HepG2 (cell line): Measurements from ENCODE around the gene ZNF652. TPM values are rescaled to one million over a fixed set of nuclear protein-coding genes. Genes with fewer than 3 reads are reported as not detected.

Experiments
- ATAC-seq: fragments of 200-7000 bp; cut with Tn5 transposase; 3 replicates; pipeline ENCODE4 v1.9.1; 2020; ENCODE audit warnings: mild to moderate bottlenecking, moderate library complexity
- BruUV-seq: library from RNA; stranded (reverse); fragments of 400-500 nt; replicated peaks from 2 replicates; lab custom pipeline; 2021; lab: Mats Ljungman, UMichigan
- CTCF ChIA-PET: fragments of 300-600 bp; formaldehyde crosslinking; extraction: SDS; loops from one replicate; lab custom pipeline; 2021; ENCODE audit warnings: low total read pairs, inconsistent platforms, low intra/inter-chr PET ratio; lab: Yijun Ruan, JAX
- POLR2A ChIA-PET: fragments of 350-600 bp; sonication (Branson Sonifier 250); formaldehyde crosslinking; loops from one replicate; lab custom pipeline; 2020; ENCODE audit warnings: antibody characterized with exemption, inconsistent platforms; lab: Yijun Ruan, JAX
- DNase-seq: peaks from one replicate; pipeline ENCODE4 v3.0.0-alpha.2; 2015; ENCODE audit warnings: low spot score
- FAIRE-seq: peaks from 3 replicates; lab custom pipeline; 2011; peaks lifted over from hg19 to GRCh38; lab: Jason Lieb, UNC
- H2AFZ ChIP-seq: one replicate; pipeline ENCODE4 v1.6.1; 2011; ENCODE audit warnings: low read length, inconsistent platforms
- H3K27ac ChIP-seq: fragments of 300-600 bp; 3 replicates; pipeline ENCODE4 v1.8.0; 2011; ENCODE audit warnings: mixed run types, mild to moderate bottlenecking, mixed read lengths, low read length, inconsistent platforms; ENCODE audit not compliant: insufficient read depth; ENCODE audit errors: extremely low read length
- H3K27me3 ChIP-seq, 2 experiments: fragments of 200-600 bp in 1 of 2; 2 replicates in 1 of 2; 3 replicates in 1 of 2; pipeline versions ENCODE4 v1.6.0 to v1.8.0; 2011; ENCODE audit warnings: low read length in 2 of 2, mild to moderate bottlenecking in 2 of 2, moderate library complexity in 2 of 2, inconsistent platforms in 1 of 2; ENCODE audit not compliant: insufficient read depth in 2 of 2, control insufficient read depth in 1 of 2
- H3K36me3 ChIP-seq, 2 experiments: fragments of 200-600 bp in 1 of 2; replicated peaks in 1 of 2; 2 replicates in 1 of 2; 3 replicates in 1 of 2; pipeline versions ENCODE4 v1.5.1 to v1.8.0; 2011; ENCODE audit warnings: low read length in 2 of 2, inconsistent platforms in 1 of 2; ENCODE audit not compliant: insufficient read depth in 2 of 2, control insufficient read depth in 1 of 2
- H3K4me1 ChIP-seq: 2 replicates; pipeline ENCODE4 v1.5.1; 2012; ENCODE audit warnings: low read length, inconsistent platforms; ENCODE audit not compliant: insufficient read depth
- H3K4me2 ChIP-seq: 2 replicates; pipeline ENCODE4 v1.6.0; 2011; ENCODE audit warnings: low read depth, low read length, inconsistent platforms
- H3K4me3 ChIP-seq, 3 experiments: fragments of 200-600 bp in 1 of 3; sonication (generic), shearing (Covaris generic) in 1 of 3; replicated peaks in 1 of 3; 2 replicates each; pipeline ENCODE4 v1.5.1; 2011 to 2016; ENCODE audit warnings: low read length in 3 of 3, inconsistent platforms in 2 of 3, low read depth in 2 of 3, mild to moderate bottlenecking in 2 of 3, control low read depth in 1 of 3, mixed read lengths in 1 of 3; ENCODE audit not compliant: insufficient read depth in 1 of 3
- H3K79me2 ChIP-seq: one replicate; pipeline ENCODE4 v1.6.1; 2011; ENCODE audit warnings: low read length, inconsistent platforms; ENCODE audit not compliant: insufficient read depth
- H3K9ac ChIP-seq: 2 replicates; pipeline ENCODE4 v1.6.0; 2011; ENCODE audit warnings: mild to moderate bottlenecking, low read depth, low read length, inconsistent platforms; ENCODE audit not compliant: insufficient read depth
- H3K9me3 ChIP-seq: 2 replicates; pipeline ENCODE4 v1.5.1; 2012; ENCODE audit warnings: mild to moderate bottlenecking, low read length
- H4K20me1 ChIP-seq: 2 replicates; pipeline ENCODE4 v1.6.0; 2011; ENCODE audit warnings: inconsistent platforms, mild to moderate bottlenecking, low read length, moderate library complexity; ENCODE audit not compliant: insufficient read depth
- AFF4 ChIP-seq: sonication (generic); formaldehyde crosslinking; IDR thresholded peaks from 2 replicates; pipeline ENCODE4 v1.4.0; 2020; ENCODE audit warnings: missing genetic modification reagents
- AGO2 ChIP-seq: fragments of 200-400 bp; formaldehyde crosslinking; optimal IDR thresholded peaks from 2 replicates; pipeline ENCODE3; 2017; ENCODE audit warnings: mild to moderate bottlenecking, low read depth, low read length, moderate library complexity
- ATF1 ChIP-seq: IDR thresholded peaks from 2 replicates; pipeline ENCODE4 v1.6.1; 2016; ENCODE audit warnings: mild to moderate bottlenecking, control low read depth
- ATF6 ChIP-seq: sonication (generic); formaldehyde crosslinking; conservative IDR thresholded peaks from 2 replicates; pipeline ENCODE4 v1.4.0; 2020; ENCODE audit warnings: missing genetic modification reagents
- CENPBD1 ChIP-seq: sonication (generic); formaldehyde crosslinking; IDR thresholded peaks from 2 replicates; pipeline ENCODE4 v1.8.0; 2022; ENCODE audit warnings: missing genetic modification reagents, low read depth, mild to moderate bottlenecking, borderline replicate concordance
- CENPT ChIP-seq: sonication (generic); formaldehyde crosslinking; IDR thresholded peaks from 2 replicates; pipeline ENCODE4 v1.8.0; 2022; ENCODE audit warnings: low read depth, mild to moderate bottlenecking, moderate library complexity, missing genetic modification reagents
- CSRNP2 ChIP-seq: sonication (generic); formaldehyde crosslinking; conservative IDR thresholded peaks from 2 replicates; pipeline ENCODE4 v1.8.0; 2022; ENCODE audit warnings: low read depth, missing genetic modification reagents
- FOXO1 ChIP-seq: sonication (generic); formaldehyde crosslinking; IDR thresholded peaks from 2 replicates; pipeline ENCODE4 v1.4.0; 2020; ENCODE audit warnings: missing genetic modification reagents
- GZF1 ChIP-seq: sonication (generic); formaldehyde crosslinking; IDR thresholded peaks from 2 replicates; pipeline ENCODE4 v1.5.1; 2020; ENCODE audit warnings: mild to moderate bottlenecking, missing genetic modification reagents
- NCOA5 ChIP-seq: sonication (generic); formaldehyde crosslinking; IDR thresholded peaks from 2 replicates; pipeline ENCODE4 v1.4.0; 2020; ENCODE audit warnings: missing genetic modification reagents
- RAD51 ChIP-seq: fragments of 450-650 bp; IDR thresholded peaks from 2 replicates; pipeline ENCODE4 v1.6.1; 2016; ENCODE audit warnings: borderline replicate concordance
- RFXANK ChIP-seq: IDR thresholded peaks from 2 replicates; pipeline ENCODE4 v1.6.1; 2016
- TIGD3 ChIP-seq: sonication (generic); formaldehyde crosslinking; IDR thresholded peaks from 2 replicates; pipeline ENCODE4 v1.5.1; 2020; ENCODE audit warnings: mild to moderate bottlenecking, missing genetic modification reagents, borderline replicate concordance
- ZBTB7A ChIP-seq: sonication (generic); formaldehyde crosslinking; IDR thresholded peaks from 2 replicates; pipeline ENCODE4 v1.8.0; 2022; ENCODE audit warnings: mild to moderate bottlenecking, missing genetic modification reagents
- ZNF260 ChIP-seq: sonication (generic); formaldehyde crosslinking; IDR thresholded peaks from 2 replicates; pipeline ENCODE4 v1.4.0; 2020; ENCODE audit warnings: missing genetic modification reagents, low read depth, mild to moderate bottlenecking, borderline replicate concordance
- ZNF773 ChIP-seq: sonication (generic); formaldehyde crosslinking; IDR thresholded peaks from 2 replicates; pipeline ENCODE4 v1.4.0; 2020; ENCODE audit warnings: missing genetic modification reagents, borderline replicate concordance
- WGBS: methylation state at CpG from one replicate; pipeline ENCODE4 v1.1.6; 2017; ENCODE audit warnings: low lambda C conversion rate; 5-methylcytosine and 5-hydroxymethylcytosine counted together
- in situ Hi-C: cut with HindIII; loops from 2 replicates; pipeline ENCODE4 v1.10.0; 2017; ENCODE audit warnings: low pct_unique_long_range_greater_than_20kb; ENCODE audit not compliant: extremely low pct_ligation_motif_present
- intact Hi-C: fragments of 100-400 bp; cut with micrococcal nuclease; formaldehyde crosslinking; loops from one replicate; pipeline ENCODE4 v1.10.0; 2022; ENCODE audit not compliant: unreplicated experiment
- polyA plus RNA-seq, 8 experiments: library from polyadenylated mRNA; depleted of rRNA in 3 of 8; stranded (reverse) in 7 of 8; unstranded in 1 of 8; fragments of >200 nt; fragmentation: Illumina TruSeq in 4 of 8; extraction: Trizol in 4 of 8; gene quantifications; 2 replicates each; pipeline versions ENCODE4 v1.2.1 to v1.2.3, GENCODE V29; 2011 to 2016; ENCODE audit warnings: low read depth in 4 of 8, missing spikeins in 1 of 8, mixed read lengths in 1 of 8; ENCODE audit not compliant: insufficient read depth in 1 of 8
- total RNA-seq, 5 experiments: library from RNA; depleted of rRNA; stranded (reverse); fragments of >200 nt; fragmentation: Illumina TruSeq; extraction: Trizol; gene quantifications; 2 replicates each; pipeline ENCODE4 v1.2.3, GENCODE V29; 2016; ENCODE audit warnings: low read depth in 1 of 5

ZNF652 gene
- total and polyA plus RNA-seq, 2 of the 13 experiments (the other 11 are each of a cell fraction or from before 2014, with no cell fraction given), result 16.2 to 30.2 TPM

- TF ChIP-seq CSRNP2 (CRISPR knock-in tag) (no peak), NCOA5 (CRISPR knock-in tag) (no peak), ZNF773 (no peak), GZF1 (no peak), CENPT (CRISPR knock-in tag) (no peak), TIGD3 (CRISPR knock-in tag) (no peak), ATF6 (no peak)
Measured at GRCh38 chr17:49288388-49288787, 73.7 kb downstream of the ZNF652 start (continued).

- H3K4me1 ChIP-seq, result peaks cover 22% of the 10 kb centered on the region
- no peak overlapping the region for H3K4me2 ChIP-seq
- no peaks in the 10 kb centered on the region for H3K9me3 ChIP-seq
- ChIA-PET POLR2A (no interaction called here), CTCF (no interaction called here)
- no peak overlapping the region for H3K27ac ChIP-seq
- no peaks in the 10 kb centered on the region for H3K79me2 ChIP-seq
- no TSS peak for BruUV-seq
- ATAC-seq, result no peak
- FAIRE-seq, result no peak
- in situ Hi-C loops, result no loop called here
- intact Hi-C loops, result no loop called here
- H3K27me3 ChIP-seq, result no peaks in the 10 kb centered on the region
- H3K36me3 ChIP-seq, result peaks cover 0 to 5% of the 10 kb centered on the region in 2 experiments; a peak in 1 of 5 replicates
- 98% methylated on average over 11 of the region's 11 CpGs for WGBS
- H3K9ac ChIP-seq, result no peak overlapping the region
- H4K20me1 ChIP-seq, result no peaks in the 10 kb centered on the region
- no peak for DNase-seq
- H3K4me3 ChIP-seq, result no peak overlapping the region
- H2AFZ ChIP-seq, result no peak overlapping the region
- no peak for TF ChIP-seq AGO2
- TF ChIP-seq RAD51, result no peak
- no peak for TF ChIP-seq ZBTB7A (CRISPR knock-in tag)
- TF ChIP-seq AFF4 (CRISPR knock-in tag), result no peak
- TF ChIP-seq ATF1, result no peak
- no peak for TF ChIP-seq RFXANK (CRISPR knock-in tag)
- no peak for TF ChIP-seq CENPBD1 (CRISPR knock-in tag)
- TF ChIP-seq FOXO1 (CRISPR knock-in tag), result no peak
- TF ChIP-seq ZNF260, result no peak
Measured at GRCh38 chr17:49287481-49287880, 74.6 kb downstream of the ZNF652 start.
